GM13976 (cell line): ENCODE measurements around the gene CHST12.

Source experiments
- DNase-seq: peaks from one replicate; pipeline ENCODE4 v3.0.0; 2012; ENCODE audit warnings: low spot score
- in situ Hi-C: fragments of 300-500 bp; cut with MboI; formaldehyde crosslinking; loops from one replicate; pipeline ENCODE4 v1.12.0; 2022; ENCODE audit warnings: low sequenced_read_pairs, mixed read lengths, inconsistent platforms; ENCODE audit not compliant: unreplicated experiment
- TF ChIP-seq, protein P1 (sequence below): IDR thresholded peaks from 2 replicates; pipeline ENCODE4 v1.5.1; 2012; ENCODE audit warnings: borderline replicate concordance, mild to moderate bottlenecking; ENCODE audit not compliant: insufficient read depth; ENCODE audit errors: extremely low read depth, missing control alignments, control extremely low read depth

CHST12 gene

DNA sequence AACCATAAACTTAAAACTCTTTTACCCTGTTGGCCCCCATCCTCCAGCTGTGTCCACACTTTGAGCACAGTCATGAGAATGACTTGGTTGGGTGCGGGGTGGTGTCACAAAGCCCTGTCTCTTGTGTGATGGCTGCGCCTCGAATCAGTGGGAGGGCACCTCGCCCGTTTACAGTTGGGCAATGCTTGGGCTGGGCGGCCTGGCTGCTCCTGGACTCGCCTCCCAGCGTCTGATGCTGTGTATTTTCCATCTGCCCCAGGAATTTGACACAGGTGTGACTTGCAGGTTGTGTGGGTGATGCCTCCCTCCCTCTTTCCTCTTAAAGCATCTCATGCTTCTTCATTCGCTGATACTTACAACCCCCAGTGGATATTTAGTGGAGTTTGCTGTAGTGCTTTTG, 33.7 kb downstream of the CHST12 start:
- TF ChIP-seq, protein P1, sequence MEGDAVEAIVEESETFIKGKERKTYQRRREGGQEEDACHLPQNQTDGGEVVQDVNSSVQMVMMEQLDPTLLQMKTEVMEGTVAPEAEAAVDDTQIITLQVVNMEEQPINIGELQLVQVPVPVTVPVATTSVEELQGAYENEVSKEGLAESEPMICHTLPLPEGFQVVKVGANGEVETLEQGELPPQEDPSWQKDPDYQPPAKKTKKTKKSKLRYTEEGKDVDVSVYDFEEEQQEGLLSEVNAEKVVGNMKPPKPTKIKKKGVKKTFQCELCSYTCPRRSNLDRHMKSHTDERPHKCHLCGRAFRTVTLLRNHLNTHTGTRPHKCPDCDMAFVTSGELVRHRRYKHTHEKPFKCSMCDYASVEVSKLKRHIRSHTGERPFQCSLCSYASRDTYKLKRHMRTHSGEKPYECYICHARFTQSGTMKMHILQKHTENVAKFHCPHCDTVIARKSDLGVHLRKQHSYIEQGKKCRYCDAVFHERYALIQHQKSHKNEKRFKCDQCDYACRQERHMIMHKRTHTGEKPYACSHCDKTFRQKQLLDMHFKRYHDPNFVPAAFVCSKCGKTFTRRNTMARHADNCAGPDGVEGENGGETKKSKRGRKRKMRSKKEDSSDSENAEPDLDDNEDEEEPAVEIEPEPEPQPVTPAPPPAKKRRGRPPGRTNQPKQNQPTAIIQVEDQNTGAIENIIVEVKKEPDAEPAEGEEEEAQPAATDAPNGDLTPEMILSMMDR, result no peak
- no peak for DNase-seq
- in situ Hi-C loops, result no loop called here

- TF ChIP-seq, protein P1, result no peak
- in situ Hi-C loops, result no loop called here
- no peak for DNase-seq
Measured at GRCh38 chr7:2437537-2438148, 34.2 kb downstream of the CHST12 start.

DNA sequence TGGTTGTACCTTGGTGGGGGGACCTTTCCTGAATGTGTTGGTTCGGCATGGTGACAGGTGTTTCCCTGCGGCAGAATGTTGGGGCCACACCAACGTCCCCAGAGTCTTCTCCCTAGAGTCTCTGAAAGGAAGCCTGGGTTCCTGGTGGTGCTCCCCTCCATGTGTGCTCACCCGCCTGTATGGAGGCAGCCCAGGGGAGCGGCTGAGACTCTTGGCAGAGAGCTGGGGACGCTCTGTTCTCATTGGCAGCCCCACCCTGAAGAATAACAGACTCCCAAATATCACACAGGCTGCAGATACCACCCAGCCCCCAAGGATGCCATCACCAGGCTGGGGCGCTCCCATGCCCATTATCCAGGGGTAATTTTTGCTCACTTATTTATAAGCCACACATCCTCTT, 34.8 kb downstream of the CHST12 start:
- TF ChIP-seq, protein P1, result no peak
- in situ Hi-C loops, result no loop called here
- DNase-seq, result no peak

GRCh38 chr7:2438775-2439174, 35.4 kb downstream of the CHST12 start:
- in situ Hi-C loops, result no loop called here

DNA sequence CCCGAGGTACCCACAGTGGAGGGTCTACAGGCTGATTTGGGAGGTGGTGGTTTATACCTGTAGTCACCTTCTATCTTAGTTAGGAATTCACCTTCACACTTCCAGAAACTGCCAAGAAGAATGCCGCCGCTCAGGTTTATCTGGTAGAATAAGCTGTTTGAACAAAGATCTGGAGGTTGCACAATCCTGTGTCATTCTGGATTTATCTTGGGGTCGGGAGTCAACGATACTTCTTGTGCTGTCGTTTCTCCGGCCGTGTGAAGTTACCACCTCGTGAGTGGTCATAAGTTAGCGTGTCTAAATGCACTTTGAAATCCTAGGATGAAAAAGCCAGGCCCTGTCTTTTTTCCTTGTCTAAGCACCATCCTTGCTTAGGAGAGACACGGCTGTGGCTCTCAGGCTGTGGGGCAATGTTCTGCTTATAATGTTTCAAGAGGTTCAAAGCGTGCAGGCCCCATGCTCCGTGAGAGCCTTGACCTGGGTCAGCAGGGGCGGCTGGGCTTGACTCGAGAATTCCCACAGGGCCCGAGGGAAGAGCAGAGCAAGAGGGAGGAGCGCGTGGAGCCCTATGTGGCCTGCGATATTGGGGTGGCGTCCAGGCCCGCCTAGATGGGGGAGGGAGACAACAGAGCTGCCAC, 37.3 kb downstream of the CHST12 start:
- in situ Hi-C loops, result no loop called here
- no peak for DNase-seq
- TF ChIP-seq, protein P1, result no peak

More at GRCh38 chr7:2438775-2439174, 35.4 kb downstream of the CHST12 start:
- TF ChIP-seq, protein P1, result no peak
- no peak for DNase-seq

GRCh38 chr7:2441430-2442058, 38.1 kb downstream of the CHST12 start:
- TF ChIP-seq, protein P1, result no peak
- in situ Hi-C loops, result no loop called here
- no peak for DNase-seq
